GM23338 (cell line): ENCODE results near the gene FIGNL1. TPM values are rescaled to one million over a fixed set of nuclear protein-coding genes. Genes with fewer than 3 reads are reported as not detected.

Experiments
- ATAC-seq: fragments of 200-7000 bp; cut with Tn5 transposase; 3 replicates; pipeline ENCODE4 v1.9.1; 2020
- DNase-seq: peaks from one replicate; pipeline ENCODE4 v3.0.0-alpha.2; 2015; ENCODE audit warnings: low spot score
- H2AFZ ChIP-seq: fragments of 200-600 bp; sonication (generic); 2 replicates; pipeline ENCODE4 v1.8.0; 2016; ENCODE audit warnings: antibody characterized with exemption, mild to moderate bottlenecking, moderate library complexity
- H3F3A ChIP-seq: fragments of 200-600 bp; sonication (generic); replicated peaks from 2 replicates; pipeline ENCODE4 v1.8.0; 2017; ENCODE audit warnings: antibody characterized with exemption, mixed run types, low read depth
- H3K27ac ChIP-seq: fragments of 200-600 bp; sonication (generic); 2 replicates; pipeline ENCODE4 v1.6.1; 2016; ENCODE audit warnings: low read depth
- H3K27me3 ChIP-seq: fragments of 200-600 bp; sonication (generic); 2 replicates; pipeline ENCODE4 v1.8.0; 2016; ENCODE audit warnings: mild to moderate bottlenecking, mixed run types, moderate library complexity; ENCODE audit not compliant: insufficient read depth
- H3K36me3 ChIP-seq: fragments of 200-600 bp; sonication (generic); 2 replicates; pipeline ENCODE4 v1.8.0; 2016; ENCODE audit warnings: mild to moderate bottlenecking; ENCODE audit not compliant: insufficient read depth
- H3K4me1 ChIP-seq: fragments of 200-600 bp; sonication (generic); 2 replicates; pipeline ENCODE4 v1.8.0; 2016; ENCODE audit warnings: mild to moderate bottlenecking, moderate library complexity; ENCODE audit not compliant: insufficient read depth
- H3K4me2 ChIP-seq: fragments of 200-600 bp; sonication (generic); 2 replicates; pipeline ENCODE4 v1.7.1; 2017; ENCODE audit warnings: mixed run types
- H3K4me3 ChIP-seq: fragments of 200-600 bp; sonication (generic); 2 replicates; pipeline ENCODE4 v1.6.1; 2016; ENCODE audit warnings: mixed run types
- H3K79me2 ChIP-seq: fragments of 200-600 bp; sonication (generic); replicated peaks from 2 replicates; pipeline ENCODE4 v1.8.0; 2017; ENCODE audit warnings: mild to moderate bottlenecking; ENCODE audit not compliant: insufficient read depth
- H3K9me2 ChIP-seq: fragments of 200-600 bp; sonication (generic); 2 replicates; pipeline ENCODE4 v1.8.0; 2017; ENCODE audit not compliant: insufficient read depth
- H4K20me1 ChIP-seq: fragments of 200-600 bp; sonication (generic); replicated peaks from 2 replicates; pipeline ENCODE4 v1.8.0; 2017; ENCODE audit warnings: mild to moderate bottlenecking; ENCODE audit not compliant: insufficient read depth
- H3K27ac Mint-ChIP-seq: 2 replicates; pipeline ENCODE4 v1.8.0; 2020; ENCODE audit warnings: inconsistent platforms, mild to moderate bottlenecking, moderate library complexity, mixed read lengths
- H3K27me3 Mint-ChIP-seq: 3 replicates; pipeline ENCODE4 v1.8.0; 2022; ENCODE audit warnings: low read depth, mild to moderate bottlenecking, moderate library complexity, mixed read lengths, inconsistent platforms; ENCODE audit not compliant: insufficient read depth, poor library complexity
- H3K36me3 Mint-ChIP-seq: 3 replicates; pipeline ENCODE4 v1.8.0; 2021; ENCODE audit warnings: low read depth, mild to moderate bottlenecking, inconsistent platforms, moderate library complexity, mixed read lengths
- H3K4me1 Mint-ChIP-seq: 3 replicates; pipeline ENCODE4 v1.8.0; 2020; ENCODE audit warnings: mild to moderate bottlenecking, inconsistent platforms, mixed read lengths
- H3K4me3 Mint-ChIP-seq: 3 replicates; pipeline ENCODE4 v1.8.0; 2021; ENCODE audit warnings: moderate library complexity, mild to moderate bottlenecking, inconsistent platforms, mixed read lengths
- H3K9me3 Mint-ChIP-seq: 3 replicates; pipeline ENCODE4 v1.8.0; 2020; ENCODE audit warnings: moderate library complexity, mild to moderate bottlenecking, inconsistent platforms, mixed read lengths
- EZH2 ChIP-seq: fragments of 200-600 bp; sonication (generic); IDR thresholded peaks from one replicate; pipeline ENCODE4 v1.8.0; 2017; ENCODE audit warnings: antibody characterized with exemption, mild to moderate bottlenecking, low read depth; ENCODE audit not compliant: unreplicated experiment
- EZH2phosphoT487 ChIP-seq: fragments of 200-600 bp; sonication (generic); IDR thresholded peaks from one replicate; pipeline ENCODE4 v1.8.1; 2018; ENCODE audit warnings: antibody characterized with exemption; ENCODE audit not compliant: unreplicated experiment
- JUNB ChIP-seq: IDR thresholded peaks from one replicate; pipeline ENCODE4 v1.6.1; 2016; ENCODE audit warnings: antibody characterized with exemption; ENCODE audit not compliant: unreplicated experiment
- NANOG ChIP-seq: IDR thresholded peaks from 2 replicates; pipeline ENCODE4 v1.6.1; 2016; ENCODE audit warnings: antibody characterized with exemption, borderline replicate concordance
- STAT1 ChIP-seq: IDR thresholded peaks from one replicate; pipeline ENCODE4 v1.6.1; 2016; ENCODE audit warnings: antibody characterized with exemption; ENCODE audit not compliant: unreplicated experiment
- ZNF114 ChIP-seq: fragments of 250-450 bp; sonication (Bioruptor Pico); IDR thresholded peaks from 2 replicates; pipeline ENCODE4 v1.5.0; 2020; ENCODE audit warnings: mild to moderate bottlenecking, moderate library complexity
- ZNF462 ChIP-seq: fragments of 250-450 bp; sonication (Bioruptor Pico); IDR thresholded peaks from 2 replicates; pipeline ENCODE4 v1.5.0; 2020; ENCODE audit warnings: mild to moderate bottlenecking, moderate library complexity
- polyA plus RNA-seq: library from polyadenylated mRNA; unstranded; fragments of >200 nt; fragmentation: Nextera tagmentation; extraction: Ambion mirVana; gene quantifications from 2 replicates; pipeline ENCODE4 v1.2.1, GENCODE V29; 2016
- total RNA-seq: library from RNA; depleted of rRNA; stranded (reverse); fragments of >200 nt; shearing (Covaris generic); gene quantifications from 2 replicates; pipeline ENCODE4 v1.2.3, GENCODE V29; 2014

FIGNL1 gene
- total and polyA plus RNA-seq, 2 experiments from 2014 or later, result 6.6 to 24.9 TPM

- TF ChIP-seq ZNF462 (CRISPR knock-in tag) (no peak), EZH2 (no peak), EZH2phosphoT487 (no peak), NANOG (no peak), STAT1 (no peak)
These were observed 6.4 kb upstream of the FIGNL1 start (continued) for GRCh38 chr7:50456371-50457123.

- peaks cover 17% of the 10 kb centered on the region for H3K27me3 ChIP-seq
- no peak overlapping the region for H3K27ac ChIP-seq
- H3K4me1 Mint-ChIP-seq, result no peaks in the 10 kb centered on the region; the same call in 2 of the 3 replicates
- peaks cover 4% of the 10 kb centered on the region for H3K9me2 ChIP-seq
- TF ChIP-seq ZNF114 (no peak), JUNB (no peak), STAT1 (no peak), EZH2 (no peak)
- no peaks in the 10 kb centered on the region for H4K20me1 ChIP-seq
- H3K36me3 Mint-ChIP-seq, result peaks cover 10% of the 10 kb centered on the region; the same call in 2 of the 3 replicates
- H3K4me3 Mint-ChIP-seq, result no peak overlapping the region
- H3K4me3 ChIP-seq, result no peak overlapping the region
- H3K79me2 ChIP-seq, result no peaks in the 10 kb centered on the region
- no peak overlapping the region for H2AFZ ChIP-seq
- H3K27me3 Mint-ChIP-seq, result peaks cover 4% of the 10 kb centered on the region
- no peak overlapping the region for H3K27ac Mint-ChIP-seq
- no peaks in the 10 kb centered on the region for H3K36me3 ChIP-seq
- ATAC-seq (no peak), DNase-seq (no peak)
- H3K4me1 ChIP-seq, result peaks cover 3% of the 10 kb centered on the region; the same call in 1 of the 2 replicates
- peaks cover 18% of the 10 kb centered on the region for H3K9me3 Mint-ChIP-seq
- H3K4me2 ChIP-seq, result no peak overlapping the region
- H3F3A ChIP-seq, result no peaks in the 10 kb centered on the region
These were observed 5.5 kb upstream of the FIGNL1 start for GRCh38 chr7:50455658-50456057.
